Measurements from ENCODE around the gene OR13A1. TPM values are rescaled to one million over a fixed set of nuclear protein-coding genes. Genes with fewer than 3 reads are reported as not detected.

The OR13A1 gene
- total RNA-seq, 1 experiment from 2014 or later = not detected

Other genes with a start within 250 kb of the OR13A1 start
- gene ALOX5, start 58.6 kb upstream of the OR13A1 start, total RNA-seq (2014; rRNA removed; shearing (Covaris generic)) = not detected in 2 replicates

Data from HT1080 (cell line).